ENCODE measurements around the gene CADM1.

The CADM1 gene

DNA sequence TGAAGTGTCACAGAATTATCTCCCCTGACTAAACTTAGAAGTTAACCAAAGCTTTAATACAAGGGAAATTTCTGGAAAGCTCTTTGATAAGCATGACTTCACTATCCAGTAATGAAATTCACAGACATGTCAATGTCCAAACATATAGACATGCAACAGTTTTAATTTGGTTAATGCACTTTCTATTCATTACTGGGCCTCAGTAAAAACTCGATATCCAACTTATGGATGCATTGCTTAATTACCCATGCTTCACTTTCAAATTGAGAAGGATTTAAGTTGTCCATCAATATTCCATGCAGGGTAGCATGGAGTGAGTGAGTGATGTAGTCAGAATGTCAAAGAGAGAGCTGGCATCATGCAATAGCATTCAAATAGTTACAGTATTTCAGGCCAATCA, 197.5 kb downstream of the CADM1 start:
- DNase-seq, result no peak

GRCh38 chr11:115304774-115305472, 199.3 kb downstream of the CADM1 start:
- DNase-seq, result no peak

- DNase-seq, result no peak
Observed at GRCh38 chr11:115303929-115304531, 200.2 kb downstream of the CADM1 start.

- DNase-seq, result no peak
Observed at GRCh38 chr11:115302946-115303703, 201.1 kb downstream of the CADM1 start.

- DNase-seq, result no peak
Observed at GRCh38 chr11:115300660-115301428, 203.4 kb downstream of the CADM1 start.

- DNase-seq, result no peak
Observed at GRCh38 chr11:115298300-115299012, 205.8 kb downstream of the CADM1 start.

DNA sequence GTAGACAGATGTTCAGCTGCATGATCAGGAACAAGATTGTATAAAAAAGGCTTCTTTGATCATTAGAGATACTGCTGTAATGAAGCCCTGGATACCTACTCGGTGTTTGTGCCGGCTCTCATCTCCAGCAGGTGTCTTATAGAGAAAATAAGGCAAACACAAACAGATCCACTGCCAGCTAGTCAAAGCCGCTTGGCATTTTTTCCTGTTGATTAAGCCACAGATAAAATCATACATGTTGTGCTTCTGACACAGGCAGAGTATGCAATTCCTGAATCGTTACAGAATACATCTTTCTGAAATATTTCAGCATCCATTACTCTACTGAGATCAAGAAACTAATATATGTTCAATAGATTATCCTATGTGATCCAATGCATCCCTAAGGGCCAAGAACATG, 206.9 kb downstream of the CADM1 start:
- DNase-seq, result no peak

GRCh38 chr11:115291325-115291724, 212.9 kb downstream of the CADM1 start:
- DNase-seq, result no peak

DNA sequence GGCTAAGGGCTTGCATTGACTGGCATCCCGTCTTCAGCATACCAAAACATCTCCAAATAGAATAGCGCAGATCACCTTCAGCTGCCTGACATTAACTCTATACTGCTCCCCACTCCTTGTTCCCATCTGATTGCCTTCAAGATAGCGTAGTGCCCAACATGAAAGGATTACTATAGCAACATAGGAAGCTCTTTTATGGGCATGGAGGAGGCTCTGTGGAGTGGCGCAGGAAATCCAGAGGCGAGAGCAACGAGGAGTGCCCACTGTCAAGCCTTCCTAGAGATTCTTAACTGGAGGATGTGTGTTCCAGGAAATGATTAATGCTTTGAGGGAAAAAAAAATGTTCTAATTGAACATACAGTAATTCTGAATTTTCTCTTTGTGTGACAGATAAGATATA, 213.3 kb downstream of the CADM1 start:
- DNase-seq, result no peak

DNA sequence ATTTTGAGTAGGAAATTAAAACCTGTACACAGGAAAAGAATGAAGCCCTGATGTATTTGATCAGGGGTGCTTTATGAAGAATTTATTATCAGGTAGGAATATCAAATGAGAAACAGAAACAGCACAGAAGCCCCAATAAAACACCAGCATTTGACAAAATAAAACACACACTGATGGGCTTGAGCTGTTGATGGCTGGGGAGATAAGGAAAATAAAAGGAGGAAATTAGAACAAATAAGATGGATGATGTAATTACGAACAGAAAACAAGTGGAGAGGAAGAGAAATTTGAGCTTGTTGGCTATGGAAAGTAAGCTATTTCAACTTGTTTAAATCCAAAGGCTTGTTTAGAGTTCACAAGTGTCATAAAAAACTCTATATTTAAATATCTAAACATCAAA, 213.7 kb downstream of the CADM1 start:
- no peak for DNase-seq

- no peak for DNase-seq
Observed at GRCh38 chr11:115287266-115287665, 216.9 kb downstream of the CADM1 start.

- no peak for DNase-seq
Observed at GRCh38 chr11:115286614-115287013, 217.6 kb downstream of the CADM1 start.

DNA sequence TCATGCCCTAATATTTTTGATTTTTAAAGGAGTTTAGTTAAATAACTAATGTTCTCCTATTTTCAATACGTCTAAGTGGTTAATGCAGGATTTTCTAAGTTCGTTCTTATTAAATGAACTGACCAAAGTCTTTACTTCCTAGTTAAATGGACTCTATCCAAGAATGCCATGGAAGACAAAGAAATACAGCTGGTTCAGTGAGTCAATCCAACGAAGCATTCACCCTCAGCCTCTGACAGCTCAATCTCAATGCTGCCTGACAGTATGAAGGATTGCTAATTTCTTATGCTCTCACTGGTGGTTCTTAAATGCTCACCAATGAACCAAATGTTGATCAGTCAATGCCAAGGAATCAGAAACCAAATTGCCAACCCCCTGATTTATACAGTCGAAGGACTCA, 219.4 kb downstream of the CADM1 start:
- DNase-seq, result no peak

DNA sequence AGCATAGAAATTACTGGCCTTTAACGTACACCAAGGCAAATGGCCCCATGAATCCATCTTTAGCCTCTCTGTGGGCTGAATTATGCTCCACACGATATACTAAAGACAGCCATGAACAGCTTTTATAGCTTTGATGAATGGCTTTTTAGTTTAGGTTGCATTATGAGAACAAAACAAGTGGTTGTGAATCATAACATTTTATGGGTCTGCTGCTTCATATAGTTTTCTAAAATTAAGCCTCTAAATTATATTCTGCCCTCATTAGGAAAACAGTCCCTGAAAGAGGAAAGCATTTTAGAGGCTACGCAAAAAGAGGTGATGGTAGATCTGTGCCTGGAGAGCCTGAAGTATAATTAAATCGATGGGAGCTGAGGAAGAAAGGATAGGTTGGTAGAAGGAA, 221.3 kb downstream of the CADM1 start:
- DNase-seq, result no peak

DNA sequence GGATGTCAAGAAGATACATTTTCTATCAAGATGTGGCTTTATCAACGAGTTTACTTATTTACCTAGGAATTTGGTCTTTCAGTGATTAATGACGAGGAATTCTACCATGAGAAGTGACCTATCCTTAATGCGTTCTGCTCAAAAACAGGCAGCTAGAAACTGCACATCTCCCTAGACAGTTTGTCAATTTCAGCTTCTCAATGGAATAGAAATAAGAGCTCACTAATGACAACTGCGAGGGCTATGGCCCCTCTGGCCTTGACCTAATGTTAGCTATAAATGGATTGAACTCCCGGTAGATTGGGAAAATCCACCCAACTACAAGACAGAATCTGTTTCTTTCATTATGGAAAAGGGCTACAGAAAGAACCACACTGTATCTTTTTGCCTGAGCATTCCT, 223.4 kb downstream of the CADM1 start:
- DNase-seq, result no peak

GRCh38 chr11:115279813-115280761, 224.1 kb downstream of the CADM1 start:
- no peak for DNase-seq

DNA sequence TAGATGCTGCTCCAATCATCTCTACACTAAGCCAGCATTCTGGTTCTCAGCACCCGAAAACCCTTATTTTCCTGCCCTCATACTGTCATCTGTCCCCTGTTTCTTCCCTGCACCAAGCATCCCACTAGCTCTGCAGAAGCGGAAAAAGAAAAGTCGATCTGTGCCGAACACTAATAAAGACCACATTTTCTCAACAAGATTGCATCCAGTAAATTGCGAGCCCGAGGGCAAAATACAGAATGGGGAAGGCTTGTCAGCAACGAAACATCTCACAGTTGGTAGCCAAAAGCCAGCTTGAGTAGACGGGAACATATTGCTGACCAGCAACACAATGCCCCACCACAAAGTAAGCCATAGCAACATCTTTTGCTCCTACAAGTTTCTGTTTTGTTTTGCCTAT, 227.4 kb downstream of the CADM1 start:
- no peak for DNase-seq

DNA sequence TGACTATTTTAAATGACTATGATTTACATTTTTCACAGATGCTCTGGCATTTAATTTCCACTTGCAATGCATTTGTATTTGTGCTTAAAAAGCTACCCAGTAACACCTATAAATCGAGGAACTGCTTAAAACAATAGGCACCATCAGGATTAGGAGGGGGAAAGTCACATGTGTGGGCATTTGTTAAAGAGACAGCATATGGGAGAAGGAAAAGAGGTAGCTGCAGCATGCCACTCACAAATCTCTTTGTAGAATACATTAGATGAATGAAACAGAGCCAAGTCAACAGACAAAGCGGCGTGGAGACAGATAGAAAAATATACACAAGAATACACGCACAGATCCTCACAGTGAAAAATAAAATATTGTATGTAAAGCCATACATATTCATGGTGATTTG, 228.0 kb downstream of the CADM1 start:
- DNase-seq, result no peak

DNA sequence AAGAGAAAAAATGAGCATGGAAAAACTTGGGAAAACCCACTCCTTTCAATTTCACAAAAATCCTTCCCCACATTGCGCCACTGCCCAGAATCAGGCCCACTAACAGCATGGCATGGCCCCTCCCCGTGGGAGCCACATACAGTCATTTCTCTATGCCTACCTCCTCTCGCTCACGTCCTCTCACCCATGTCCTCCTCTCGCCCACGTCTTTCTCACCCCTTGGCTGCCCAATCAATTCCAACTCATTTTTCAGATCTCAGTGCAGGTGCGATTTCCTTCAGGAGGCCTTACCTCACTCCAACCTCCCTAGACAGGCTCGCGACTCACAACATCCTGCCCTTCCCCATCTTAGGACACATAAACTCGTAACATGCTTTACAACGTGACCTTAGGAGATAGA, 229.2 kb downstream of the CADM1 start:
- DNase-seq, result no peak

- no peak for DNase-seq
Observed at GRCh38 chr11:115272925-115273324, 231.3 kb downstream of the CADM1 start.

GRCh38 chr11:115271643-115272042, 232.6 kb downstream of the CADM1 start:
- no peak for DNase-seq

Measured in activated CD4-positive, alpha-beta T cell treated with anti-CD3 and anti-CD28 coated beads for 1 hour (primary cell).